K562 treated with DMSO at 1 percent for 48 hours (cell line): ENCODE results near the gene NR2F1. TPM values are rescaled to one million over a fixed set of nuclear protein-coding genes. Genes with fewer than 3 reads are reported as not detected.

Source experiments
- total RNA-seq: library from RNA; unstranded; fragments of 300-600 nt; gene quantifications from 2 replicates; pipeline ENCODE4 v1.2.3, GENCODE V29; 2022; ENCODE audit warnings: low replicate concordance; ENCODE audit errors: extremely low read depth

The NR2F1 gene
- total RNA-seq: not detected in 2 replicates

GRCh38 chr5:93582677-93583438 lies at the start of gene NR2F1:
Gene NR2F1, plus strand, starts transcription at chr5:93583222. Its CDS starts 1,802 bp downstream, at chr5:93585024.

DNA sequence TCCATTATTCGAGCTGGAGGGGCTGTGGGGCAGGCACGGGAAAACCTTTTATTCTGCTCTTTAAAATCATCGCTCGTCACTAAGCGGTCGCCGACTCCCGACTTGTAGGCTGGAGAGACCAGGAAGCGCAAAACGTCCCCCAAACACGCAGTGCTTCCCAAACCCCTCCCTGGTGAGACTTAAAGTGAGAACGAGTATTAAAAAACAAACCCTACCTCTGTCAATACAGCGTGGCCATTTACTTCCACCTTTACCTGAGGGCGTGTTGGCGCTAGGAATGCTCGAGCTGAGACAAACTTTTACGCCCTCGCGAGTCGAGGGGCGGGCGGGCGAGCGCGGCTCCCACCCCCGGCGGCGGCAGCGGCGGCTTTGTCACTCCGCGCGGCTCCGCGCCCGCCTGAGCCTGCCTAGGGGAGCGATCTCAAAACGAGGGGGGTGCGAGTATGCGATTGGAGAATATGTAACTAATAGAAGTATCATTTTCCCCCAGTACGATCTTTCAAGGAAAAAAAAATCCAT lies 2.0 kb upstream of the NR2F1 start, which contains the start of gene NR2F1-AS1:
Gene NR2F1-AS1, minus strand, starts transcription at position 293 of the 519 bp plus-strand sequence.

Other genes with a start within 250 kb of the NR2F1 start
- not detected in 2 replicates for gene NR2F1-AS1, start 2.0 kb upstream of the NR2F1 start, total RNA-seq
- gene POU5F2, start 158.4 kb downstream of the NR2F1 start, total RNA-seq: not detected in 2 replicates